SK-N-SH treated with all-trans-retinoic acid at 6 μM for 48 hours (cell line): ENCODE results near the gene RBFOX1.

ENCODE experiments used
- ATAC-seq: fragments of 200-7000 bp; cut with Tn5 transposase; 3 replicates; pipeline ENCODE4 v1.9.1; 2020; ENCODE audit warnings: mild to moderate bottlenecking, moderate library complexity
- ARNTL ChIP-seq: fragments of 450-650 bp; formaldehyde crosslinking; IDR thresholded peaks from 2 replicates; pipeline ENCODE4 v1.5.0; 2020; ENCODE audit warnings: low read depth, mild to moderate bottlenecking, moderate library complexity, borderline replicate concordance
- CREB5 ChIP-seq: fragments of 250-450 bp; sonication (Bioruptor Pico); IDR thresholded peaks from 2 replicates; pipeline ENCODE4 v1.5.1; 2020; ENCODE audit warnings: low read depth, mild to moderate bottlenecking, moderate library complexity
- CSDC2 ChIP-seq: fragments of 250-450 bp; sonication (Bioruptor Pico); IDR thresholded peaks from 2 replicates; pipeline ENCODE4 v1.5.0; 2020; ENCODE audit warnings: mild to moderate bottlenecking, moderate library complexity
- CSRNP3 ChIP-seq: fragments of 250-450 bp; sonication (Bioruptor Pico); IDR thresholded peaks from 2 replicates; pipeline ENCODE4 v1.5.1; 2021; ENCODE audit warnings: mild to moderate bottlenecking, moderate library complexity
- ESRRG ChIP-seq: fragments of 250-450 bp; sonication (Bioruptor Pico); IDR thresholded peaks from 2 replicates; pipeline ENCODE4 v1.6.1; 2021; ENCODE audit warnings: mild to moderate bottlenecking
- GLIS3 ChIP-seq: fragments of 250-450 bp; sonication (Bioruptor Pico); IDR thresholded peaks from 2 replicates; pipeline ENCODE4 v1.5.0; 2020; ENCODE audit warnings: mild to moderate bottlenecking, moderate library complexity
- ISL1 ChIP-seq: fragments of 250-450 bp; sonication (Bioruptor Pico); IDR thresholded peaks from 2 replicates; pipeline ENCODE4 v2.1.2; 2022; ENCODE audit warnings: mild to moderate bottlenecking, moderate library complexity
- OSR1 ChIP-seq: fragments of 250-450 bp; sonication (Bioruptor Pico); IDR thresholded peaks from 2 replicates; pipeline ENCODE4 v1.8.0; 2022; ENCODE audit warnings: moderate library complexity, mild to moderate bottlenecking, inconsistent platforms
- PATZ1 ChIP-seq: fragments of 250-450 bp; sonication (Bioruptor Pico); IDR thresholded peaks from 2 replicates; pipeline ENCODE4 v1.8.0; 2020; ENCODE audit warnings: mild to moderate bottlenecking, moderate library complexity, borderline replicate concordance
- POU6F1 ChIP-seq: fragments of 250-450 bp; sonication (Bioruptor Pico); IDR thresholded peaks from 2 replicates; pipeline ENCODE4 v1.8.0; 2021; ENCODE audit warnings: low read depth, mild to moderate bottlenecking, moderate library complexity, borderline replicate concordance
- PPARA ChIP-seq: fragments of 250-450 bp; sonication (Bioruptor Pico); IDR thresholded peaks from 2 replicates; pipeline ENCODE4 v1.5.0; 2020; ENCODE audit warnings: mild to moderate bottlenecking, borderline replicate concordance
- RARB ChIP-seq: fragments of 250-450 bp; sonication (Bioruptor Pico); IDR thresholded peaks from 2 replicates; pipeline ENCODE4 v1.8.0; 2021; ENCODE audit warnings: mild to moderate bottlenecking, moderate library complexity
- TCF4 ChIP-seq: fragments of 250-450 bp; sonication (Bioruptor Pico); IDR thresholded peaks from 2 replicates; pipeline ENCODE4 v1.8.0; 2021; ENCODE audit warnings: mild to moderate bottlenecking, moderate library complexity, borderline replicate concordance
- TOX ChIP-seq: fragments of 250-450 bp; sonication (Bioruptor Pico); IDR thresholded peaks from 2 replicates; pipeline ENCODE4 v1.8.0; 2021; ENCODE audit warnings: mild to moderate bottlenecking, moderate library complexity, borderline replicate concordance
- TSHZ2 ChIP-seq: fragments of 250-450 bp; sonication (Bioruptor Pico); IDR thresholded peaks from 2 replicates; pipeline ENCODE4 v1.5.0; 2020; ENCODE audit warnings: mild to moderate bottlenecking, moderate library complexity
- ZC3H10 ChIP-seq: fragments of 250-450 bp; sonication (Bioruptor Pico); IDR thresholded peaks from 2 replicates; pipeline ENCODE4 v1.5.1; 2021; ENCODE audit warnings: mild to moderate bottlenecking, moderate library complexity
- ZFP3 ChIP-seq: fragments of 250-450 bp; sonication (Bioruptor Pico); IDR thresholded peaks from 2 replicates; pipeline ENCODE4 v1.5.0; 2020; ENCODE audit warnings: mild to moderate bottlenecking, moderate library complexity
- ZFP30 ChIP-seq: fragments of 450-650 bp; formaldehyde crosslinking; IDR thresholded peaks from 2 replicates; pipeline ENCODE4 v1.5.0; 2022; ENCODE audit warnings: mild to moderate bottlenecking, moderate library complexity
- ZNF565 ChIP-seq: fragments of 450-650 bp; formaldehyde crosslinking; conservative IDR thresholded peaks from 2 replicates; pipeline ENCODE4 v1.5.0; 2020; ENCODE audit warnings: low read depth, mild to moderate bottlenecking, moderate library complexity
- ZNF70 ChIP-seq: fragments of 450-650 bp; formaldehyde crosslinking; IDR thresholded peaks from 2 replicates; pipeline ENCODE4 v1.5.0; 2020; ENCODE audit warnings: mild to moderate bottlenecking, moderate library complexity
- ZNF8 ChIP-seq: fragments of 450-650 bp; formaldehyde crosslinking; IDR thresholded peaks from 2 replicates; pipeline ENCODE4 v1.5.0; 2020; ENCODE audit warnings: mild to moderate bottlenecking, moderate library complexity

Gene RBFOX1

GRCh38 chr16:7521834-7522233 lies 189.2 kb downstream of the RBFOX1 start (continued):
- TF ChIP-seq PPARA = no peak
- no peak for TF ChIP-seq ZFP3 (CRISPR knock-in tag)
- no peak for TF ChIP-seq ZNF70 (CRISPR knock-in tag)
- TF ChIP-seq CSDC2 (CRISPR knock-in tag) = no peak
- TF ChIP-seq ESRRG (CRISPR knock-in tag) = no peak
- TF ChIP-seq ISL1 (CRISPR knock-in tag) = no peak
- no peak for TF ChIP-seq ZC3H10 (CRISPR knock-in tag)
- TF ChIP-seq RARB (CRISPR knock-in tag) = no peak

- no peak for ATAC-seq
Measured at GRCh38 chr16:7524419-7524818, 191.8 kb downstream of the RBFOX1 start.

GRCh38 chr16:7526736-7527135 lies 194.1 kb downstream of the RBFOX1 start:
- TF ChIP-seq ZC3H10 (CRISPR knock-in tag) = no peak

More at GRCh38 chr16:7524419-7524818, 191.8 kb downstream of the RBFOX1 start:
- TF ChIP-seq ISL1 (CRISPR knock-in tag) (no peak), TOX (CRISPR knock-in tag) (no peak), CSDC2 (CRISPR knock-in tag) (no peak), ZNF8 (no peak), ARNTL (CRISPR knock-in tag) (no peak), ZFP3 (CRISPR knock-in tag) (no peak), CREB5 (CRISPR knock-in tag) (no peak), TCF4 (CRISPR knock-in tag) (no peak), ZNF565 (CRISPR knock-in tag) (no peak), GLIS3 (CRISPR knock-in tag) (no peak), ESRRG (CRISPR knock-in tag) (no peak), PATZ1 (no peak), POU6F1 (CRISPR knock-in tag) (no peak)

GRCh38 chr16:7532534-7532933 lies 199.9 kb downstream of the RBFOX1 start:
- ATAC-seq = no peak
- TF ChIP-seq POU6F1 (CRISPR knock-in tag) (no peak), PPARA (no peak), RARB (CRISPR knock-in tag) (no peak), ESRRG (CRISPR knock-in tag) (no peak), ZFP3 (CRISPR knock-in tag) (no peak), ZNF565 (CRISPR knock-in tag) (no peak), ZNF70 (CRISPR knock-in tag) (no peak), OSR1 (CRISPR knock-in tag) (no peak), TSHZ2 (CRISPR knock-in tag) (no peak), ZC3H10 (CRISPR knock-in tag) (no peak), ZFP30 (CRISPR knock-in tag) (no peak), ISL1 (CRISPR knock-in tag) (no peak), GLIS3 (CRISPR knock-in tag) (no peak), TCF4 (CRISPR knock-in tag) (no peak), ZNF8 (no peak), CSRNP3 (CRISPR knock-in tag) (no peak)

More at GRCh38 chr16:7526736-7527135, 194.1 kb downstream of the RBFOX1 start:
- ATAC-seq = no peak
